Dendritic cell treated with granulocyte-macrophage colony-stimulating factor and Interleukin-4, amounts not matched to agents 40 ng/mL and 50 ng/mL, for 4 days (primary cell): ENCODE data around the gene ALDH3A1.
A peak's percentile ranks its signal among the peaks of the same experiment; 100 is the strongest.

Experiments
- H3K27ac Mint-ChIP-seq: one replicate; pipeline ENCODE4 v1.8.0; 2022; ENCODE audit warnings: mild to moderate bottlenecking, mixed read lengths
- H3K27me3 Mint-ChIP-seq: one replicate; pipeline ENCODE4 v1.8.0; 2022; ENCODE audit warnings: mild to moderate bottlenecking, mixed read lengths
- H3K36me3 Mint-ChIP-seq: one replicate; pipeline ENCODE4 v1.8.0; 2022; ENCODE audit warnings: low read depth, mixed read lengths
- H3K4me1 Mint-ChIP-seq: one replicate; pipeline ENCODE4 v1.8.0; 2022; ENCODE audit warnings: low read depth, mixed read lengths
- H3K4me3 Mint-ChIP-seq: one replicate; pipeline ENCODE4 v1.8.0; 2022; ENCODE audit warnings: mild to moderate bottlenecking, moderate library complexity, mixed read lengths
- H3K9me3 Mint-ChIP-seq: one replicate; pipeline ENCODE4 v1.8.0; 2022; ENCODE audit warnings: mixed read lengths
- intact Hi-C: fragments of 100-400 bp; cut with micrococcal nuclease; formaldehyde crosslinking; loops from one replicate; pipeline ENCODE4 v1.15.0; 2022

The ALDH3A1 gene

GRCh38 chr17:19753661-19754463 is 5.8 kb upstream of the ALDH3A1 start:
- H3K9me3 Mint-ChIP-seq = no peaks in the 10 kb centered on the region
- H3K27ac Mint-ChIP-seq = peak overlapping the region; percentile 57
- peaks cover 64% of the 10 kb centered on the region for H3K4me1 Mint-ChIP-seq
- intact Hi-C loops = no loop called here
- no peak overlapping the region for H3K4me3 Mint-ChIP-seq
- H3K27me3 Mint-ChIP-seq = peaks cover under 1% of the 10 kb centered on the region
- no peaks in the 10 kb centered on the region for H3K36me3 Mint-ChIP-seq

GRCh38 chr17:19753051-19753509 is 5.0 kb upstream of the ALDH3A1 start:
- Mint-ChIP-seq H3K9me3 (no peaks in the 10 kb centered on the region), H3K4me1 (peaks cover 57% of the 10 kb centered on the region), H3K4me3 (no peak overlapping the region), H3K36me3 (no peaks in the 10 kb centered on the region), H3K27ac (peak overlapping the region; percentile 48), H3K27me3 (peaks cover 5% of the 10 kb centered on the region)
- intact Hi-C loops = no loop called here

GRCh38 chr17:19752216-19753050 is 4.3 kb upstream of the ALDH3A1 start:
- no peak overlapping the region for H3K4me3 Mint-ChIP-seq
- H3K36me3 Mint-ChIP-seq = no peaks in the 10 kb centered on the region
- H3K9me3 Mint-ChIP-seq = no peaks in the 10 kb centered on the region
- peaks cover 9% of the 10 kb centered on the region for H3K27me3 Mint-ChIP-seq
- H3K27ac Mint-ChIP-seq = peak overlapping the region; percentile 48
- peaks cover 57% of the 10 kb centered on the region for H3K4me1 Mint-ChIP-seq
- intact Hi-C loops = no loop called here

- Mint-ChIP-seq H3K36me3 (no peaks in the 10 kb centered on the region), H3K27ac (peak overlapping the region; percentile 31), H3K27me3 (peaks cover 9% of the 10 kb centered on the region), H3K9me3 (no peaks in the 10 kb centered on the region), H3K4me3 (no peak overlapping the region), H3K4me1 (peaks cover 46% of the 10 kb centered on the region)
- intact Hi-C loops = no loop called here
Observed at GRCh38 chr17:19750835-19751234, 2.7 kb upstream of the ALDH3A1 start.

GRCh38 chr17:19750020-19750572 is 2.0 kb upstream of the ALDH3A1 start:
- Mint-ChIP-seq H3K9me3 (no peaks in the 10 kb centered on the region), H3K4me3 (no peak overlapping the region), H3K27me3 (peaks cover 11% of the 10 kb centered on the region), H3K36me3 (no peaks in the 10 kb centered on the region), H3K4me1 (peaks cover 44% of the 10 kb centered on the region), H3K27ac (no peak overlapping the region)
- intact Hi-C loops = no loop called here

GRCh38 chr17:19748807-19749193 is 702 bp upstream of the ALDH3A1 start:
- peaks cover 15% of the 10 kb centered on the region for H3K27me3 Mint-ChIP-seq
- H3K4me1 Mint-ChIP-seq = peaks cover 44% of the 10 kb centered on the region
- H3K36me3 Mint-ChIP-seq = no peaks in the 10 kb centered on the region
- no peak overlapping the region for H3K4me3 Mint-ChIP-seq
- no peak overlapping the region for H3K27ac Mint-ChIP-seq
- intact Hi-C loops = loop anchor here (5.0 kb wide), 1 partner anchor 236 kb away; no protein-coding TSS in a partner anchor
- no peaks in the 10 kb centered on the region for H3K9me3 Mint-ChIP-seq

- Mint-ChIP-seq H3K27ac (no peak overlapping the region), H3K9me3 (no peaks in the 10 kb centered on the region), H3K4me1 (peaks cover 29% of the 10 kb centered on the region), H3K36me3 (no peaks in the 10 kb centered on the region), H3K4me3 (no peak overlapping the region), H3K27me3 (peaks cover 17% of the 10 kb centered on the region)
- intact Hi-C loops = loop anchor here (5.0 kb wide), 1 partner anchor 235 kb away; no protein-coding TSS in a partner anchor
Observed at GRCh38 chr17:19747159-19747719, 859 bp downstream of the ALDH3A1 start.

- intact Hi-C loops = loop anchor here (5.0 kb wide), 1 partner anchor 234 kb away; no protein-coding TSS in a partner anchor
- H3K36me3 Mint-ChIP-seq = no peaks in the 10 kb centered on the region
- no peak overlapping the region for H3K27ac Mint-ChIP-seq
- no peak overlapping the region for H3K4me3 Mint-ChIP-seq
- no peaks in the 10 kb centered on the region for H3K9me3 Mint-ChIP-seq
- peaks cover 17% of the 10 kb centered on the region for H3K27me3 Mint-ChIP-seq
- H3K4me1 Mint-ChIP-seq = peaks cover 24% of the 10 kb centered on the region
Observed at GRCh38 chr17:19746517-19746916, 1.6 kb downstream of the ALDH3A1 start.

- Mint-ChIP-seq H3K36me3 (no peaks in the 10 kb centered on the region), H3K4me1 (peaks cover 15% of the 10 kb centered on the region), H3K27ac (peak overlapping the region; percentile 39), H3K9me3 (no peaks in the 10 kb centered on the region), H3K4me3 (peak overlapping the region; percentile 73), H3K27me3 (peaks cover 17% of the 10 kb centered on the region)
- intact Hi-C loops = loop anchor here (5.0 kb wide), 1 partner anchor 233 kb away; no protein-coding TSS in a partner anchor
Observed at GRCh38 chr17:19744922-19745757, 3.0 kb downstream of the ALDH3A1 start.

- H3K4me3 Mint-ChIP-seq = peak overlapping the region; percentile 73
- peaks cover 17% of the 10 kb centered on the region for H3K27me3 Mint-ChIP-seq
- peak overlapping the region; percentile 39 for H3K27ac Mint-ChIP-seq
- H3K4me1 Mint-ChIP-seq = peaks cover 15% of the 10 kb centered on the region
- intact Hi-C loops = no loop called here
- H3K36me3 Mint-ChIP-seq = no peaks in the 10 kb centered on the region
- H3K9me3 Mint-ChIP-seq = no peaks in the 10 kb centered on the region
Observed at GRCh38 chr17:19744492-19744891, 3.6 kb downstream of the ALDH3A1 start.

GRCh38 chr17:19743101-19744100 is 4.7 kb downstream of the ALDH3A1 start:
- intact Hi-C loops = no loop called here
- peaks cover 15% of the 10 kb centered on the region for H3K4me1 Mint-ChIP-seq
- H3K36me3 Mint-ChIP-seq = no peaks in the 10 kb centered on the region

GRCh38 chr17:19742495-19742894 is 5.6 kb downstream of the ALDH3A1 start:
- Mint-ChIP-seq H3K27me3 (peaks cover 9% of the 10 kb centered on the region), H3K36me3 (no peaks in the 10 kb centered on the region), H3K27ac (no peak overlapping the region), H3K9me3 (no peaks in the 10 kb centered on the region), H3K4me1 (peaks cover 15% of the 10 kb centered on the region), H3K4me3 (no peak overlapping the region)
- intact Hi-C loops = no loop called here

More at GRCh38 chr17:19743101-19744100, 4.7 kb downstream of the ALDH3A1 start:
- H3K4me3 Mint-ChIP-seq = no peak overlapping the region
- H3K9me3 Mint-ChIP-seq = no peaks in the 10 kb centered on the region
- peaks cover 14% of the 10 kb centered on the region for H3K27me3 Mint-ChIP-seq
- H3K27ac Mint-ChIP-seq = no peak overlapping the region
